Progenitor cell of endocrine pancreas (in vitro differentiated cells): ENCODE results near the gene RSF1. TPM values are rescaled to one million over a fixed set of nuclear protein-coding genes. Genes with fewer than 3 reads are reported as not detected.

ENCODE experiments used
- DNase-seq: peaks from one replicate; pipeline ENCODE4 v3.0.0; 2021; ENCODE audit warnings: low spot score; ENCODE audit not compliant: unreplicated experiment
- H3K27ac Mint-ChIP-seq: 2 replicates; pipeline ENCODE4 v1.8.0; 2021; ENCODE audit warnings: mild to moderate bottlenecking, moderate library complexity, mixed read lengths
- H3K27me3 Mint-ChIP-seq: 2 replicates; pipeline ENCODE4 v1.8.0; 2021; ENCODE audit warnings: mixed read lengths
- H3K36me3 Mint-ChIP-seq: 2 replicates; pipeline ENCODE4 v1.8.0; 2022; ENCODE audit warnings: mixed read lengths; ENCODE audit not compliant: insufficient read depth
- H3K4me1 Mint-ChIP-seq: 2 replicates; pipeline ENCODE4 v1.8.0; 2021; ENCODE audit warnings: low read depth, mixed read lengths
- H3K4me3 Mint-ChIP-seq: 2 replicates; pipeline ENCODE4 v1.8.0; 2021; ENCODE audit warnings: low read depth, mild to moderate bottlenecking, moderate library complexity, mixed read lengths
- H3K9me3 Mint-ChIP-seq: 2 replicates; pipeline ENCODE4 v1.8.0; 2021; ENCODE audit warnings: low read depth, mixed read lengths
- CTCF ChIP-seq: fragments of 200-600 bp; sonication (generic); IDR thresholded peaks from one replicate; pipeline ENCODE4 v1.5.0; 2021; ENCODE audit warnings: antibody characterized with exemption, mild to moderate bottlenecking; ENCODE audit not compliant: unreplicated experiment
- total RNA-seq: library from RNA; stranded (reverse); gene quantifications from 2 replicates; pipeline ENCODE4 v1.2.1, GENCODE V29; 2021

RSF1 gene
- total RNA-seq, 1 donor from 2014 or later = 88.0 TPM

- Mint-ChIP-seq H3K27ac (no peak overlapping the region), H3K27me3 (no peaks in the 10 kb centered on the region), H3K4me1 (peaks cover 5% of the 10 kb centered on the region), H3K4me3 (no peak overlapping the region), H3K9me3 (peaks cover 3% of the 10 kb centered on the region), H3K36me3 (no peaks in the 10 kb centered on the region)
- no peak for TF ChIP-seq CTCF
- DNase-seq = no peak
Measured at GRCh38 chr11:77778118-77778517, 42.4 kb downstream of the RSF1 start.

GRCh38 chr11:77776455-77776854 is 44.1 kb downstream of the RSF1 start:
- no peak overlapping the region for H3K27ac Mint-ChIP-seq
- H3K4me3 Mint-ChIP-seq = no peak overlapping the region
- H3K4me1 Mint-ChIP-seq = peaks cover 5% of the 10 kb centered on the region
- DNase-seq = no peak
- H3K36me3 Mint-ChIP-seq = no peaks in the 10 kb centered on the region
- peak; percentile 41 for TF ChIP-seq CTCF
- no peaks in the 10 kb centered on the region for H3K27me3 Mint-ChIP-seq
- peaks cover 3% of the 10 kb centered on the region for H3K9me3 Mint-ChIP-seq

- no peak for TF ChIP-seq CTCF
- DNase-seq = no peak
- Mint-ChIP-seq H3K4me1 (peaks cover 5% of the 10 kb centered on the region), H3K27ac (peak overlapping the region; percentile 67), H3K4me3 (no peak overlapping the region), H3K27me3 (no peaks in the 10 kb centered on the region), H3K36me3 (no peaks in the 10 kb centered on the region), H3K9me3 (peaks cover 3% of the 10 kb centered on the region)
Measured at GRCh38 chr11:77775936-77776335, 44.6 kb downstream of the RSF1 start.

- no peak overlapping the region for H3K4me3 Mint-ChIP-seq
- TF ChIP-seq CTCF = no peak
- DNase-seq = no peak
- H3K4me1 Mint-ChIP-seq = peaks cover 1% of the 10 kb centered on the region
- H3K27ac Mint-ChIP-seq = no peak overlapping the region
- H3K27me3 Mint-ChIP-seq = no peaks in the 10 kb centered on the region
- no peaks in the 10 kb centered on the region for H3K36me3 Mint-ChIP-seq
- H3K9me3 Mint-ChIP-seq = no peaks in the 10 kb centered on the region
Measured at GRCh38 chr11:77771135-77771534, 49.4 kb downstream of the RSF1 start.

- H3K36me3 Mint-ChIP-seq = no peaks in the 10 kb centered on the region
- peaks cover 1% of the 10 kb centered on the region for H3K4me1 Mint-ChIP-seq
- H3K9me3 Mint-ChIP-seq = no peaks in the 10 kb centered on the region
- TF ChIP-seq CTCF = no peak
- no peaks in the 10 kb centered on the region for H3K27me3 Mint-ChIP-seq
- H3K27ac Mint-ChIP-seq = no peak overlapping the region
- no peak overlapping the region for H3K4me3 Mint-ChIP-seq
- no peak for DNase-seq
Measured at GRCh38 chr11:77770629-77771028, 49.9 kb downstream of the RSF1 start.

- Mint-ChIP-seq H3K9me3 (no peaks in the 10 kb centered on the region), H3K4me1 (peaks cover 1% of the 10 kb centered on the region), H3K27ac (no peak overlapping the region), H3K36me3 (peaks cover 16% of the 10 kb centered on the region), H3K4me3 (no peak overlapping the region), H3K27me3 (no peaks in the 10 kb centered on the region)
- no peak for DNase-seq
- no peak for TF ChIP-seq CTCF
Measured at GRCh38 chr11:77762426-77762825, 58.1 kb downstream of the RSF1 start.
